ENCODE measurements around the gene UBE2S. TPM values are rescaled to one million over a fixed set of nuclear protein-coding genes. Genes with fewer than 3 reads are reported as not detected.

Gene UBE2S
- total RNA-seq, 1 experiment from 2014 or later: 587 TPM

- ChIA-PET POLR2A (ENCODE audit: low non-redundant PET) (no interaction called here), CTCF (no interaction called here)
- H3K27ac ChIP-seq (ENCODE audit: low read depth, low read length, poor library complexity, severe bottlenecking): peak within 1 kb of the TSS; percentile 88
- H3K4me1 ChIP-seq (ENCODE audit: insufficient read depth, low read length, poor library complexity, severe bottlenecking): peaks cover 32% of the 10 kb centered on the region
- peaks cover 38% of the 10 kb centered on the region for H3K36me3 ChIP-seq (ENCODE audit: insufficient read depth, low read length, poor library complexity, severe bottlenecking)
- peak within 1 kb of the TSS; percentile 98 for H3K4me3 ChIP-seq (ENCODE audit: low read depth, low read length, poor library complexity, severe bottlenecking)
- peak; percentile 99 for DNase-seq (ENCODE audit: low spot score)
- TF ChIP-seq CTCF (conservative IDR thresholded peaks at IDR 0.05; ENCODE audit: low read depth, low read length): no peak
- no peak for TF ChIP-seq EZH2 (IDR thresholded peaks at IDR 0.05; ENCODE audit: borderline replicate concordance, low read depth, low read length, poor library complexity, severe bottlenecking)
- no peaks in the 10 kb centered on the region for H3K27me3 ChIP-seq (replicated peaks; ENCODE audit: insufficient read depth, low read depth, low read length, poor library complexity)
- no TSS peak for BruUV-seq (replicated peaks)
- intact Hi-C loops (cut with micrococcal nuclease; ENCODE audit: unreplicated experiment): loop anchor here (10.0 kb wide), 1 partner anchor 81 kb away; no protein-coding TSS in a partner anchor
- H3K9me3 ChIP-seq (ENCODE audit: low read depth, low read length, poor library complexity, severe bottlenecking): no peaks in the 10 kb centered on the region
Observed at GRCh38 chr19:55385724-55386492, 21.7 kb downstream of the UBE2S start, which contains the start of gene RPL28. Gene RPL28 (plus strand): TSS chr19:55385932. CDS start chr19:55386358, 426 bp downstream.

DNA sequence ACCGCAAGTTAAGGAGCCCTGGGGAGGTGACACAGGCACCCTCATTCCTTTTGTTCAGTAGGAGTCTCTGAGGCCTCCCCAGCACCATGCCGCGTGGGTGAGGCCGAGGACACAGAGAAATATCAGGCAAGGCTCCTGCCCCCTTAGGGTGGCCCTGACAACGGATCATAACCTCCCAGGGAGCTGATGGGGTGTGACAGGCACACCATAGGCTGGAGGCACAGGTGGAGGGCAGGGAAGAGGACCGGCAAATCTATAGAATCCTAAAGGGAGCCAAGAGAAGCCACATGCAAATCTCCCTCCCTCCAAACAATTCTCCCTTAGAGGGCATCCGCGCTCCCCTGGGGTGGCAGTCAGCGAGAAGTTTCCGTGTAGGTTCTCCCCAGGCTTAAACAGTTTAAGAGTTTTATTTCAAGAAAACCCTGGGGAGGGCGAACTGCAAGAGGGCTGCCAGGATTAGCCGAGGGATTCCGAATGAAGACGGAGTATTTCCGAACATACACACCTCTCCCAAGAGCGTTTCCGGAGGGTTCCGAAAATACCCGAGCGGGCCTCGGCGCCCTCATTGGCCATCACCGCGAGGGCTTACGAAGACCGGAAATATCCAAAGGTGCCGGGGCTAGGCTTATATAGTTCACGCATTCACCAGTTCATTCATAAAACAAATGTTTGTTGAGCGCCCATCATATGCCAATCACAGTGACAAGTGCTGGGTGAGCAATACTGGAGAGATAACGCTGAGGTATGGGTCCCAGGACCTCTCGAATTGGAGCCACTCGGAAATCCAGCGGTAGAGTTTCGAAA, 22.5 kb downstream of the UBE2S start:
- peaks cover 27% of the 10 kb centered on the region for H3K4me1 ChIP-seq (ENCODE audit: insufficient read depth, low read length, poor library complexity, severe bottlenecking)
- intact Hi-C loops (cut with micrococcal nuclease; ENCODE audit: unreplicated experiment): loop anchor here (10.0 kb wide), 1 partner anchor 80 kb away; no protein-coding TSS in a partner anchor
- CTCF ChIA-PET: no interaction called here
- H3K36me3 ChIP-seq (ENCODE audit: insufficient read depth, low read length, poor library complexity, severe bottlenecking): peaks cover 38% of the 10 kb centered on the region
- peak overlapping the region; percentile 88 for H3K27ac ChIP-seq (ENCODE audit: low read depth, low read length, poor library complexity, severe bottlenecking)
- no peaks in the 10 kb centered on the region for H3K27me3 ChIP-seq (replicated peaks; ENCODE audit: insufficient read depth, low read depth, low read length, poor library complexity)
- no peaks in the 10 kb centered on the region for H3K9me3 ChIP-seq (ENCODE audit: low read depth, low read length, poor library complexity, severe bottlenecking)
- H3K4me3 ChIP-seq (ENCODE audit: low read depth, low read length, poor library complexity, severe bottlenecking): peak overlapping the region; percentile 98
- TF ChIP-seq EZH2 (IDR thresholded peaks at IDR 0.05; ENCODE audit: borderline replicate concordance, low read depth, low read length, poor library complexity, severe bottlenecking) (no peak), CTCF (conservative IDR thresholded peaks at IDR 0.05; ENCODE audit: low read depth, low read length) (no peak)
- peak; percentile 98 for DNase-seq (ENCODE audit: low spot score)
- TSS peak; percentile 67 for BruUV-seq (replicated peaks)
- POLR2A ChIA-PET (ENCODE audit: low non-redundant PET): no interaction called here

DNA sequence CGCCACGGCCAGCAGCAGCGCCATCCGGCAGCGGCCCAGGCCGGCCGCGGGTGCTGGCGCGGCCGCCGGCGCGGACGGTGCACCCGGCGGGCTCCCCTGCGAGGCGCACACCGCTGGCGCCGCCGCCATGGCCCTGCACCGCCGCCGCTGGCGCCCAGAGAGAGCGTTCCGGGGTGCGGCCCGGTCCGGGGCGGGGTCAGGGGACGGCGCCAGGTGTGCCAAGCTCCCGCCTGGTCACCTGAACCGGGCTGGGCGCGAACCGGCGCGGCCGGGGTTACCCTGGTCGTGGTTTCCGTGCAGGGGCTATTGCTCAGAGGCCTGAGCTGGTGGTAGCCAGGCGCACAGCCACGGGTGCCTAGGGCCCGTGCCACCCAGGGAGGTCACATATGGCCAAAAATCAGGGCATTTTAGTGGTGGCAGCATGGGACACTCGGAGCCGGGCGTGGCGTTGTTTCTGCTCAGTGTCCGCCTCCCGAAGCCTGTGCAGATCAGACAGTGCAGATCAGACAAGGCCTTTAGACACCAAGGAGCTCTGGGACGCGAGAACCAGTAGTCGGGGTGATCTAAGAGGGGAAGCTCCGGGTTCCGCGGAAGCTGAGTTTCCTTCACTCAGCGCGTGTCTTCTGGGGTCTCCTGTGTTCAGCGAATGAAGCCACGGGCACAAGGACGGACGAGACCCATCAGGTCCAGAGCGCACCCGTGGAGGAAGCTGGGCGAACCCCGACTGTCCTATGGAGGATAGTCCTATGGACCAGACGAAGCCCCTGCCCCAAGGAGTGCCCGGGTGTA, 23.3 kb downstream of the UBE2S start, which contains the start of gene TMEM238:
Gene TMEM238 (minus strand): TSS at position 162 of the 789 bp plus-strand sequence. CDS start 33 bp downstream, at position 129.
- intact Hi-C loops (cut with micrococcal nuclease; ENCODE audit: unreplicated experiment): loop anchor here (10.0 kb wide), 1 partner anchor 80 kb away; no protein-coding TSS in a partner anchor
- BruUV-seq (replicated peaks): no TSS peak
- ChIA-PET POLR2A (ENCODE audit: low non-redundant PET) (no interaction called here), CTCF (interaction anchor here (1.0 kb wide), 1 partner anchor 120 kb away, joined by 3 read pairs; no protein-coding TSS in a partner anchor)
- H3K27ac ChIP-seq (ENCODE audit: low read depth, low read length, poor library complexity, severe bottlenecking): peak within 1 kb of the TSS; percentile 88
- H3K4me3 ChIP-seq (ENCODE audit: low read depth, low read length, poor library complexity, severe bottlenecking): peak within 1 kb of the TSS; percentile 98
- no peak for TF ChIP-seq EZH2 (IDR thresholded peaks at IDR 0.05; ENCODE audit: borderline replicate concordance, low read depth, low read length, poor library complexity, severe bottlenecking)
- TF ChIP-seq CTCF (conservative IDR thresholded peaks at IDR 0.05; ENCODE audit: low read depth, low read length): no peak
- H3K9me3 ChIP-seq (ENCODE audit: low read depth, low read length, poor library complexity, severe bottlenecking): no peaks in the 10 kb centered on the region
- no peaks in the 10 kb centered on the region for H3K27me3 ChIP-seq (replicated peaks; ENCODE audit: insufficient read depth, low read depth, low read length, poor library complexity)
- H3K36me3 ChIP-seq (ENCODE audit: insufficient read depth, low read length, poor library complexity, severe bottlenecking): peaks cover 30% of the 10 kb centered on the region
- no peak for DNase-seq (ENCODE audit: low spot score)
- H3K4me1 ChIP-seq (ENCODE audit: insufficient read depth, low read length, poor library complexity, severe bottlenecking): peaks cover 23% of the 10 kb centered on the region

Data from A673 (cell line).